ENCODE data around the gene IL23A. TPM values are rescaled to one million over a fixed set of nuclear protein-coding genes. Genes with fewer than 3 reads are reported as not detected.

The IL23A gene
- total RNA-seq, 1 experiment from 2014 or later, result 0.51 TPM

DNA sequence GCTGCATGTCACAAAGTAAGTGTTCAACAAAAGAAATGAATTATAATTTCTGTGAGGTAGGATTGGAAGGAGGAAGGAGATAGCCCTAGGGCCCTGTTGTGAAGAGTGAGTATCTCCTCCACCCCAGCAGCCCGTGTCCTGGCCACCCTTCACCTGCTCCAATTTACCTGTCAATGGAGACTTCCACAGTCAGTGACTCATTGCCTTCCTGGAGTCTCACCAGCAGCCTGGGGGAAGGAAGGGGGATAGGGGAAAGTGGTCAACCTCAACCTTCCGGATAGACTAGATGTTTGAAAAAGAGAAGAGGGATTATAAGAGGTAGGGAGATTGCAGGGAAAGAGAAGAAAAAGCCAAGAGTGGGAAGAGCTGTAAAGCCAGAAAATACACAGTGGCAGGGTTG is 12.0 kb downstream of the IL23A start:
- in situ Hi-C loops (cut with HindIII; ENCODE audit: low pct_unique_long_range_greater_than_20kb, low sequenced_read_pairs), result no loop called here
- no peak for DNase-seq (ENCODE audit: low read depth)

DNA sequence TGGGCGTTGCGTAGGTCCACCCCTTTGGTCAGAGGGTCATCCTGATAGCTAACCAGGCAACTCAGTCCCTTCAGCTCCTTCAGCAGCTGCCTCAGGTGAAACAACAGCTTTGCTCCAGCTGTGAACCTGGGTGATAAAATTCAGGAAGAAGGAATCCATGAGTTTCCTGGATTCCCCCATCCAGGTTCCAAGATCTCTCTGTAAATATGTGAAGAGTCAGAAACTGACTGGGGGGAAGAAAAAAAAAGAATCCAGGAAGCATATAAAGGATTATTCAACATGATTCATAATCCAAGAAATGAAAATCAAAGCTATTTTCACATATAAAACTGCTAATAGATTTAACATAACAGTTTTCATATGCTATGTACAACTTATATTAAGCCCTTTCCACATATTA is 12.6 kb downstream of the IL23A start:
- no peak for DNase-seq (ENCODE audit: low read depth)
- in situ Hi-C loops (cut with HindIII; ENCODE audit: low pct_unique_long_range_greater_than_20kb, low sequenced_read_pairs), result no loop called here

DNA sequence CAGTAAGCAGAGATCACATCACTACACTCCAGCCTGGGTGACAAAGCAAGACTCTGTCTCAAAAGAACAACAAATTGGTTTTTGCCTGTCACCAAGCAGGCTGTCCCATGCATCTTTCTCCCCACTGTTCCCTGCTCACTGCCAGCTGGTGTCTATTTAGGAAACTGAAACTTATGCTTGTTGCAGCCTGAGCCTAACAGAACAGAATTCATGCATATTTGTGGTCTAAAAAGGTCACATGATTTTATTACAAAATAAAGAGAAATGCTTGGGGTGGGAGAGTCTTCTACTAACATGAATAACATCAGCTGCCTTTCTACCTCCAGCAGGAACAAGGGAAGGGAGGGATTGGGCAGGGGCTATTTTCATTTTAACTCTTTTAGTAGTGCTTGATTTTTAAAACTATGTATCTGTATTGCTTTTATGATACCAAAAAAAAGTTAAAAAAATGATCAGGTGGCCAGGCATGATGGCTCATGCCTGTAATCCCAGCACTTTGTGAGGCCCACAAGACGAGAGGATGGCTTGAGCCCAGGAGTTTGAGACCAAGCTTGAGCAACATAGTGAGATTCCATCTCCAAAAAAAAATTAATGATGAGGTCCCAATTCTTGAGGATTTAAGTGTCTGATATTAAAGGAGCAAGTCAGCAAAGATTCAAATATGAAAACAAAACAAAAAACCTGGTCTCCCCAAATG is 20.3 kb downstream of the IL23A start:
- in situ Hi-C loops (cut with HindIII; ENCODE audit: low pct_unique_long_range_greater_than_20kb, low sequenced_read_pairs), result no loop called here
- DNase-seq (ENCODE audit: low read depth), result peak; percentile 66

DNA sequence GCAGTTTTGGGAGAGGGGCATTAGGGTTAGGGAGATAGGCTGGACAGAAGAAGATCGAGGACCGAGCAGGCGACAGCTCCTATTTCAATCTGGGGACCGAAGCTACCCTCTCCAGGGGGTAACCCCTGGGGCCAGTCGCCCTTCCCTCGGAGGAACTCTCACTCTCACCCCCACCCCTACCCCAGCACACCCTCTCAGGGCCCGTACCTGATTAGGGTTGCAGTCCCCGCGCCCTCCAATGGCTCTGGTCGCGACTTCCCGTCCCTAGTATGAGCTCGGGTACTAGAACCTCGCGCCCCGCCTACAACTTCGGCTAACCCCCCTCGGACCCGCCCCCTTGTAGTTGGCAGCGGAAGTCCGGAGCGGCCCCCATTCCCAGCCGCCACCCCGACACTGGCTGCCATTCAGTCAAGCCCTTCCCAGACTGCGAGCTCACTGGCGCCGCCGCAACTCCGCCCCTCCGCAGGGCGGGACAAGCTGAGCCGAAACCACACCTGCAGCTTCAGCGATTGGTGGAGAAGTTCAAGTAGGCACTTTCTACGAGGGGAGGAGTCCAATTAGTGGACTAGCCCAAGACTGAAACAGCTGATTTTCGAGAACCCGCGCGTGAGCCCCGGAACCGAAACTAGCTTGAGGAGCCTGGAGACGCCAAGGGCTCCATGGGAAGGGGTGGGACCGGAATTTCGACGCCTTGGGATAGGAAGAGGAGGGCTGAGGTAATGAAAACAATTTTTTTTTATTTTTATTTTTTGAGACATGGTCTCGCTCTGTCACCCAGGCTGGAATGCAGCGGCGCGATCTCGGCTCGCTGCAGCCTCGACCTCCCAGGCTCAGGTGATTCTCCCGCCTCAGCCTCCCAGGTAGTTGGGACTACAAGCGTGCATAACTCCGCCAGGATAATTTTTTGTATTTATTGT is 21.4 kb downstream of the IL23A start, which contains the start of gene STAT2:
TSS of gene STAT2 (minus strand) at position 257 of the 917 bp plus-strand sequence. CDS start 3,536 bp downstream, outside the sequence.
- in situ Hi-C loops (cut with HindIII; ENCODE audit: low pct_unique_long_range_greater_than_20kb, low sequenced_read_pairs), result no loop called here
- DNase-seq (ENCODE audit: low read depth), result peak; percentile 100

DNA sequence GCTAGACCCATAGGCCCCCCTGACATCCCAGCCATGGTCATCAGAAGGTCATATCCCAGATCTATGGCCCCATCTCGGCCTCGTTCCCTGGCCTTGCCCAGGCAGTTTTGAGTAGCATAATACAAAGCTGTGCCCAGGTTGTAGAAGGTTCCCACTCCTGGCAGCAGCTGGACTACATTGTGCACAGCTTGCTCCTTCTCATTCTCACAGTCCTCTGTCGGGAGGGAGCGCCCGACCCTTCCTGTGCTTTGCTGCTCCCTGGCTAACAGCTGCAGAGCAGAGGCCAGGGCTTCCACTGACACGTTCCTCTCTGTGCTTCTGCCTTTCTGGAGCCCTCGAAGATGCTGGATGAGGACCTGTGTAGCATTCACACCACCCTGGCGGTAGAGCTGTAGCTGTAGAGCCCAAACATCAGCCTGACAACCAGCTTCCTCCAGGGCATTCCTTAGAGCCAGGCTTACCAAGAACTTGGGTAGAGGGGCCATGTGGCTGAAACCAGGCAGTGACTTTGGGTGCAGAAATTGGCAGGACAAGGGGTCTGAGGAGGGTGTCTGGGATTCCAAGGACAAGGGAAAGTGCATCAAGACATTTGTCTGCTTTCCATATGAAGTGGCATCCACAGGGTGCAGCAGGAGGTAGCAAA is 22.9 kb downstream of the IL23A start:
- in situ Hi-C loops (cut with HindIII; ENCODE audit: low pct_unique_long_range_greater_than_20kb, low sequenced_read_pairs), result no loop called here
- DNase-seq (ENCODE audit: low read depth), result no peak

DNA sequence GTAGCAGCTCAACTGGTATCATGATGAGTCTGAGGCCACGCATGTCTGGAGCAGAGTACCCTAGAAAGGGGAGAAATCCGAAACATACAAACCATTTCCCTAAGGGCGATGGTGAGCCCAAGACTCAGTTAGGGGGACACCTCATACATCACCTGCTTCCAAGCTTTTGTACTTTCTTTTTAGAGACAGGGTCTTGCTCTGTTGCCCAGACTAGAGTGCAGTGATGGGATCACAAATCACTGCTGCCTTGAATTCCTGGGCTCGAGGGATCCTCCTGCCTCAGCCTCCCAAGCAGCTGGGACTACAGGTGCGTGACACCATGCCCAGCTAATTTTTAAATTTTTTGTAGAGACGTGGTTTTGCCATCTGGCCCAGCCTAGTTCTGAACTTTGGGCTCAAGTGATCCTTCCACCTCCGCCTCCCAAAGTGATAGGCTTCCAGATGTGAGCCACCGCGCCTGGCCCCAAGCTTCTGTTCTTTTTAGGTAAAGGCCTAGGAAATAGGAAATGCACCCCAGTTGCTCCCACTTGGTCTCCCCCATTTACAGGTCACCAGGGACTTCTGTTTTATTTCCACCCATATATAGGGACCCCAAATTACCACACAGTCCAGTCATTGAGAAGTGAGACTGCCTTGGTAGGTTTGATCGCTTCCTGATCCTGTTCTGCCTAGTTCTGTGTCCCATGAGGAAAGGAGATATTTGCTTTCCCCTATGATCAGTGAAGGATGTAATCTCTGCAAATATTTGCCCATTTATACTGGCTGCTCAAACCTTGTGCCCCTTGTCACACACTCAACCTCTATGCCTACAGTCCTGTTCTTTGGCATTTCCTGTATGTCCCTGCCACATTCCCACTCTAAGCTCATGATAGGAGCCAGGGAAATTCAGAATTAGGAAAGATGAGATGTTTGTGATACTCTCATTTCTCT is 23.7 kb downstream of the IL23A start, which contains the start of gene APOF:
TSS of gene APOF (minus strand) at position 728 of the 930 bp plus-strand sequence. CDS start at position 616, 112 bp downstream.
- in situ Hi-C loops (cut with HindIII; ENCODE audit: low pct_unique_long_range_greater_than_20kb, low sequenced_read_pairs), result no loop called here
- no peak for DNase-seq (ENCODE audit: low read depth)

DNA sequence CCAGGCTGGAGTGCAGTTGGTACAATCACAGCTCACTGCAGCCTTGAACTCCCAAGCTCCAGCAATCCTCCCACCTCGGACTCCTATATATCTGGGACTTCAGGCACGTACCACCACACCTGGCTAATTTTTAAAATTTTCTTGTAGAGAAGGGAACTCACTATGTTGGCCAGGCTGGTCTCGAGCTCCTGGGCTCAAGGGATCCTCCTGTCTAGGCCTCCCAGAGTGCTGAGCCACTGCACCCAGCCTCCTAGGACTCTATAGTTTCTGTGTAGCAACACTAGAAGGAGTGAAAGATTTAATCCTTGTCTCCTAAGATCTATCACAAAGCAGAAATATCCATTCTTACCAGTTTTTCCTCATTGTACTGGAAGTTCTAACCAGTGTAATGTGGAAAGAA is 28.3 kb downstream of the IL23A start:
- in situ Hi-C loops (cut with HindIII; ENCODE audit: low pct_unique_long_range_greater_than_20kb, low sequenced_read_pairs), result no loop called here
- DNase-seq (ENCODE audit: low read depth), result no peak

DNA sequence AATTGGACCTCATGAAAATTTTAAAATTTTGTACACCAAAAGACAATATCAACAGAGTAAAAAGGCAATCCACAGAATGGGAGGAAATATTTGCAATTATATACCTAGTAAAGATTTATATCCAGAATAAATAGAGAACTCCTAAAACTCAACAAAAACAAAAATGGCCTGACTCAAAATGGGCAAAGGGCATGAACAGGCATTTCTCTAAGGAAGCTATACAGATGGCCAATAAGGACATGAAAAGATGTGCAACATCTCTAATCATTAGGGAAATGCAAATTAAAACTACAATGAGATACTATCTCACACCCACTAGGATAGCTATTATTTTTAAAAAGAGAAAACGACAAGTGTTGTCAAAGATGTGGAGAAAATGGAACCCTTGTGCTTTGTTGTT is 34.8 kb downstream of the IL23A start:
- in situ Hi-C loops (cut with HindIII; ENCODE audit: low pct_unique_long_range_greater_than_20kb, low sequenced_read_pairs), result no loop called here
- DNase-seq (ENCODE audit: low read depth), result no peak

DNA sequence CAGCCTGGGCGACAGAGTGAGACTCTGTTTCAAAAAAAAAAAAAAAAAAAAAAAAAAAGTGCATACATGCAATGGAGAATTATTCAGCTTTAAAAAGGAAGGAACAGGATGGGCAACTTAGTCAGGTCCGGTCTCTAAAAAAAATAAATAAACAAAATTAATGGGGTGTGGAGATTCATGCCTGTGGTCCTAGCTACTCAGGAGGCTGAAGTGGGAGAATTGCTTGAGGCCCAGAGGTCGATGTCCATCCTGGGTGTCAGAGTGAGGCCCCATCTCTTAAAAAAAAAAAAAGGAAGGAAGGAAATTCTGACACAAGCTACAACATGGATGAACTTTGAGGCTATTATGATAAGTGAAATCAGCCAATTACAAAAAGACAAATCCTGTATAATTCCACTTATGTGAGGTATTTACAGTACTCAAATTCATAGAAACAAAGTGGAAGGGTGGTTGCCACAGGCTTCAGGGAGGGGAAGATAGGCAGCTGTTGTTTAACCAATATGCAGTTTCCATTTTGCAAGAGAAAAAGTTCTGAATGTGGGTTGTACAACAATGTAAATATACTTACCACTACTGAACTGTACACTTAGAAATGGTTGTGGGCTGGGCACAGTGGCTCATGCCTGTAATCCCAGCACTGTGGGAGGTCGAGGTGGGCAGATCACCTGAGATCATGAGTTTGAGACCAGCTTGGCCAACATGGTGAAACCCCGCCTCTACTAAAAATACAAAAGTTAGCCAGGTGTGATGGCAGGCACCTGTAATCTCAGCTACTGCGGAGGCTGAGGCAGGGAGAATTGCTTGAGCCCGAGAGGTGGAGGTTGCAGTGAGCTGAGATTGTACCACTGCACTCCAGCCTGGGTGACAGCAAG is 36.3 kb downstream of the IL23A start:
- in situ Hi-C loops (cut with HindIII; ENCODE audit: low pct_unique_long_range_greater_than_20kb, low sequenced_read_pairs), result no loop called here
- peak; percentile 97 for DNase-seq (ENCODE audit: low read depth)

DNA sequence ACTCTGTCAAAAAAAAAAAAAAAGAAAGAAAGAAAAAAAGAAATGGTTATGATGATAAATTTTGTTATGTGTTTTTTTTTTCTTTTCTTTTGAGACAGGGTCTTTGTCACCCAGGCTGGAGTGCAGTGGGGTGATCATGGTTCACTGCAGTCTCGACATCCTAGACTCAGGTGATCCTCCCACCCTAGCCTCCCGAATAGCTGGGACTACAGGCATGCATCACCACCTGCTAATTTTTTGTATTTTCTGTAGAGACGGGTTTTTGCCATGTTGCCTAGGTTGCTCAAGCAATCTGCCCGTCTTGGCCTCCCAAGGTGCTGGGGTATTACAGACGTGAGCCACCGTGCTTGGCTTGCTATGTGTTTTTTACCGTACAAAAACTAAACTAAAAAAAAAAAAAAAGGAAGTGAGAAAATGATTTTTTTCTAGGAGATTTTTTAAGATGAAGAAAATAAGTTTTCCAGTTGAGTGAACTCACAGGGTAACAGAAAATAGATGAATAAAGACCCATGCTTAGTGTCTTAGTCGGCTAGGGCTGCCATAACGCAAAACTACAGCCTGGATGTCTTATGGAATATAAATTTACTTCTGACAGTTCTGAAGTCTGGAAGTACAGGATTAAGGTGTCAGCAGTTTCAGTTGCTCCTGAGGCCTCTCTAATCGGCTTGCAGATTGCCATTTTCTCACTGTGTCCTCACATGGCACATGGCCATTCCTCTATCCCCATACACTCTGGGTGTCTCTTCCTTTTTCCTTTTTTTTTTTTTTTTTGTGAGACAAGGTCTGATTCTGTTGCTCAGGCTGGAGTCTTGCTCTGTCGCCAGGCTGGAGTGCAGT is 37.1 kb downstream of the IL23A start:
- in situ Hi-C loops (cut with HindIII; ENCODE audit: low pct_unique_long_range_greater_than_20kb, low sequenced_read_pairs), result no loop called here
- DNase-seq (ENCODE audit: low read depth), result no peak

DNA sequence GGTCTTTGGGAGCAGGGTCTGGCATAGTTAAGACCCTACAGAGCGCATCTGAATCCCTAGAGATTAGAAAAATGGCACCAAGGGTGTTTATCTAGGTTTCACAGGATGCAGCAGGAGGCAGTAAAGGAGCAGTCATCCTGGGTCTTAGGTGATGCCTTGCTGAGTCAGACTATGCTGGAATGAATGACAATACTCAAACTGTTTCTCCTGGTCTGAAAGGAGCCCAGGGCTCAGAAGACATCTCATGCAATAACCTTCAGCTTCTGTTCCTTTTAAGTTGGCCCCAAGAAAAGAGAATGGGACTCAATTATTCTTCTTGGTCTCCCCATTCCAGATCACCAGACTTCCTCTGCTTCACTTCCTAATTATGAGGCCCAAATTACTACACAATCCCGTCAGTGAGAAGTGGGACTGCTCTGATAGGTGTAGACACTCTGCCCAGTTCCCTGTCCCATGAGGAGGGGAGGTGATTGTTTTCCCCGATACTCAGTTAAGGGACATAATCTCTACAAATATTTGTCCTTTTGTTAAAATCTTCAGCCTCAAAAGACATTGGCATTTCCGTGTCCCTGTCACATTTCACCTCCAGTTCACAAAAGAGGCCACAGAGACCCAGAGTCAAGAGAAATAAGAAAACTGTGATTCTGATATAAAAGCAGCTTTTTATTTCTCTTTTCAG is 38.8 kb downstream of the IL23A start:
- peak; percentile 59 for DNase-seq (ENCODE audit: low read depth)
- in situ Hi-C loops (cut with HindIII; ENCODE audit: low pct_unique_long_range_greater_than_20kb, low sequenced_read_pairs), result no loop called here

DNA sequence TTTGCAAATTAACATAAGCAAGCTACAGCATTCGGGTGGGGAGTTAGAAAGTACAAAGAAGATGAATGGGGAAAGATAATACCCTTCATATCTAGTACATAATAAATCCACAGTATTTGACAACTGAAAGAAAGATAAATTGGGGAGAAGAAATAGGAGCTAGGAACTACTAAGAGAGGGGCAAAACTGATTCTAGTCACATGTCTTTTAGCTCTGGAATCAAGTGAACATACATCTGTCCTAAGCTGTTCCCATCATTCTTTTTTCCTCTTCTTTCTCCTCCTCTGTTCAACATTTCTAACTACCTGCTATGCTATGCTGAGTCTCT is 39.3 kb downstream of the IL23A start:
- in situ Hi-C loops (cut with HindIII; ENCODE audit: low pct_unique_long_range_greater_than_20kb, low sequenced_read_pairs), result no loop called here
- DNase-seq (ENCODE audit: low read depth), result no peak

DNA sequence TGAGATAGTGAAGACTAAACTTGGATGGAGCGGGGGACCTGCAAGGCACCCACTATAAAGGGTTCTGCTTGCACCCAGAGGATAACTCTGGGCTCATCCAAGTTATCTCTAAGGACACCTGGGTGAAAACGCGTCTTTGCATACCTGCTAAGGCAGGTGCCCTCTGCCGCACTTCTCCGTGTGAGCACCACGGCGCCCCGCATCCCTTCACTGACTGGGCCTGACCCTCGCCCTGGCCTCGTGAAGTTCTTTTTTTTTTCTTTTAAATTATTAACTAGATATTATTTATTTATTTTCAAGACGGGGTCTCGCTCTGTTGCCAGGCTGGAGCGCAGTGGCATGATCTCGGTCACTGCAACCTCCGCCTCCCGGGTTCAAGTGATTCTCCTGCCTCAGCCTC is 43.9 kb downstream of the IL23A start:
- no peak for DNase-seq (ENCODE audit: low read depth)
- in situ Hi-C loops (cut with HindIII; ENCODE audit: low pct_unique_long_range_greater_than_20kb, low sequenced_read_pairs), result no loop called here

DNA sequence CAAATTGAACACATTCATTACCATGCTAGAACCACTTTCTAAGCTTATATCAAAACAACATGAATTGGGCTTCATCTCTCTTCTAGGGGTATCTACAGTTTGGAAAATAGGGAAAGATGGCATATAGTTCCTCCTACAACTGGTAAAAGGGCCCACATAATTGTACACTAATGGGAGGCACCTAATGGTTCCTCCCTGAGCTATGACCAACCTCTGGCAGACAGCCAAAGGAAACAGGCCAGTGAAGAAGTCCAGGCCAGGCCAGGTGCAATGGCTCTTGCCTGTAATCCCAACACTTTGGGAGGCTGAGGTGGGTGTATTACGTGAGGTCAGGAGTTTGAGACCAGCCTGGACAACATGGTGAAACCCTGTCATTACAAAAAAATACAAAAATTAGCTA is 47.2 kb downstream of the IL23A start:
- in situ Hi-C loops (cut with HindIII; ENCODE audit: low pct_unique_long_range_greater_than_20kb, low sequenced_read_pairs), result no loop called here
- peak; percentile 49 for DNase-seq (ENCODE audit: low read depth)

DNA sequence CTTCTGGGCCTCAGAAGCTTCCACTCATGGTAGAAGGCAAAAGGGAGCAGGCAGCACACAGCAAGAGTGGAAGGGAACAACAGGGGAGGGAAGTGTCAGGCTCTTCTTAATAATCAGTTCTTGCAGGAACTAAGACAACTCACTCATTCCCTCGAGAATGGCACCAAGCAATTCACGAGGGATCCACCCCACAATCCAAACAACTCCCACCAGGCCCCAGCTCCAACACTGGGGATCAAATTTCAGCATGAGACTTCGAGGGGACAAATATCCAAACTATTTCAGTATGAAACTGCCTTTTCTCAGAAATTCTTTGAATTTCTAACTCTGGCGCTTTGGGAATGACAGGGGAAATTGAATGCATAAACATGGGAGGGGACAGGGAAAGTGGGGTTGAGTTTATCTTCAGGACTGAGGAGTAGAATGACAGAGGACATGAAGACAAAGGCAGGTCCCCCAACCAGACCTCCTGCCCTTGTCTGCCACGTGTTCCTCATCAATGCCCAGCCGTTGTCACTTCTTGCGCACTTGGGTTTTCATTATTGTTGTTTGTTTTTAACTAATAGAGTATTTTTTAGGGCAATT is 48.6 kb downstream of the IL23A start:
- in situ Hi-C loops (cut with HindIII; ENCODE audit: low pct_unique_long_range_greater_than_20kb, low sequenced_read_pairs), result no loop called here
- DNase-seq (ENCODE audit: low read depth), result no peak

DNA sequence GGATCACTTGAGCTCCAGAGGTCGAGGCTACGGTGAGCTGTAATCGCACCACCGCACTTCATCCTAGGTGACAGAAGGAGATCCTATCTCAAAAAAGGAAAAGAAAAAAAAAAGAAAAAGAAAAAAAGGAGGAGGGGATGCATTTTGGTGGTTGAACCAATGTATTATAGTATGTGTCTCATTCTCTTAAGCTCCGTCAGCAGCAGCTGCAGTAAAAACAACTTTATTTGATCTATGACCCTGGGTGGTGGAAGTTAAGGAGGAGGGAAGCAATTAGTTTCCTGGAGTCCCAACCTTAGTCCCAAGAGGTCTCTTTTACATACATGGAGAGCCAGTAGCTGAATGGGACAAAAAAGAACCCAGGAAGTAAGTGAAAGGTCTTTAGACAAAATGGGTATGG is 50.7 kb downstream of the IL23A start:
- in situ Hi-C loops (cut with HindIII; ENCODE audit: low pct_unique_long_range_greater_than_20kb, low sequenced_read_pairs), result no loop called here
- DNase-seq (ENCODE audit: low read depth), result no peak
